Activated CD4-positive, CD25-positive, alpha-beta regulatory T cell (primary cell): ENCODE measurements around the gene CHCHD3.
"Not testable (repeated sequence)": the region's sequence is repeated elsewhere in the genome, so short reads cannot be mapped to it uniquely, and the experiment has no call there.

Experiments used
- DNase-seq, 4 experiments: peaks; one replicate each; lab custom pipeline; 2025; lab: John Stamatoyannopoulos, UW

CHCHD3 gene

GRCh38 chr7:133003052-133003910, 78.6 kb downstream of the CHCHD3 start:
- DNase-seq, result no peak

DNA sequence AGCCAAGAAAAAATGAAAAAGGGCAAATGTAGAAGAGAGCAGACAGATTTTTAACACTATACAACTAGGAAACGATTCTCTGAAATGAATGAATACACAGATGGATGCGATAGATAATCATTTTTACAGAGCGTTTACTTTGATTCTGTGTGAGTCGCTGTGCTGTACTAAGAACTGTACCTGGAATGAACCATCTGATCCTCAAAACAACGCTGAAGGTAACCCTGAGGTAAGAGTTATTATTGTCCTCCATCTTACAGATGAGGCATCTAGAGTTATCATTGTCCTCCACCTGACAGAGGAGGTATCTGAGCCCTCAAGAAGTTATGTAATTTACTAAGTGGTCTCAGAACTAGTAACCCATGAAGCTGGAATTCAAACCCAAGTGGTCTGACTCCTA, 80.2 kb downstream of the CHCHD3 start:
- DNase-seq, result no peak

DNA sequence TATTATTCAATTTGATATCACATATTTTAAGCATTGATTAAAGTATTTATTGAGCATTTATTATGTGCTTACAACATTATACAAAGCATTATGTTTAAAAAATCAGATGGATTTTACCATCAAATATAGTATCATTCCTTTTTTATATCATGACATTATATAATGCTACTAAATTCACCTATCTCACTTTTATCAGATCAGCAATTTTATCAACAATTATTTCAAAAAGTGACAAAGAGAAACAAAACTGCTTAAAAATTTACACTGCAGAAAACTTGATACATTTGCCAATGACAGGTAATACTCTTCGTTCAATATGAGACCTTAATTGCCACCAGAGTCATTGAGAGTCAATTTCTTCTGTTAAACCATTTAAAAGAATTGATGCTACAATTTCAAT, 82.0 kb downstream of the CHCHD3 start:
- no peak for DNase-seq

DNA sequence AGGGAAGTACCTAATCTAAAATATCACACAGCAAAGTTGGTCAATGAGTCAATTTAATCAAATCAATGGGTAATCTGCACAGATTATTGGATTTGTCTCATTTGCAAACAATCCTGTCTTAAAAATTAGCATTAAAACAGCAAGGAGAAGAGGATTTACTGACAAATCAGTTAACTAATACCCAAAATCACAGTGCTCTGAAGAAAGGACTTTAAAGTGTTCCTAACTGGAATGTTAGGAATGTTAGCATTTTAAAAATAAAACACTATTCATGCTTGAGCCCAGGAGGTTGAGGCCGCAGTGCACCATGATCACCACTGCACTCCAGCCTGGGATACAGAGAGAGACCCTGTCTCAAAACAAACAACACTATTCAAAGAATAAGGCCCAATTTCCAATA, 83.1 kb downstream of the CHCHD3 start:
- DNase-seq, result no peak

DNA sequence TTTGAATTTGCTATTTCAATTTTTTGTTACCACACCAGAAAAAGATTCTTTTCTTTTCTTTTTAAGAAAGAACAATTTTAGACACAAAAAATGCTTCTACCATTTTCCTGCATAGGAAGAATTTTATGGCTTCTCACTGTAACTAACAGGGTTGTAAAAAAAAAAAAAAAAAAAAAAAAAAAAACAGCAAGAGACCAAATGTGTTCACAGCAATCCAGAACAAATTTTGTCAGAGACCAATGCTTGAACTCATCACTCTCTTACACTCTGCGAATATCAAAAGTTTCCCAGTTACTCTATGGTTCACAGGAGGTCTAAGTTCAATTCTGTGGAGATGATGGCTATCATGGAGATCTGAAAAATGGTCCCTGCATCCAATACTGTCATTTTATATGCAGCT, 84.4 kb downstream of the CHCHD3 start:
- DNase-seq, result no peak

- DNase-seq, result no peak
Measured at GRCh38 chr7:132996581-132997242, 85.2 kb downstream of the CHCHD3 start.

- no peak for DNase-seq
Measured at GRCh38 chr7:132993377-132994013, 88.4 kb downstream of the CHCHD3 start.

DNA sequence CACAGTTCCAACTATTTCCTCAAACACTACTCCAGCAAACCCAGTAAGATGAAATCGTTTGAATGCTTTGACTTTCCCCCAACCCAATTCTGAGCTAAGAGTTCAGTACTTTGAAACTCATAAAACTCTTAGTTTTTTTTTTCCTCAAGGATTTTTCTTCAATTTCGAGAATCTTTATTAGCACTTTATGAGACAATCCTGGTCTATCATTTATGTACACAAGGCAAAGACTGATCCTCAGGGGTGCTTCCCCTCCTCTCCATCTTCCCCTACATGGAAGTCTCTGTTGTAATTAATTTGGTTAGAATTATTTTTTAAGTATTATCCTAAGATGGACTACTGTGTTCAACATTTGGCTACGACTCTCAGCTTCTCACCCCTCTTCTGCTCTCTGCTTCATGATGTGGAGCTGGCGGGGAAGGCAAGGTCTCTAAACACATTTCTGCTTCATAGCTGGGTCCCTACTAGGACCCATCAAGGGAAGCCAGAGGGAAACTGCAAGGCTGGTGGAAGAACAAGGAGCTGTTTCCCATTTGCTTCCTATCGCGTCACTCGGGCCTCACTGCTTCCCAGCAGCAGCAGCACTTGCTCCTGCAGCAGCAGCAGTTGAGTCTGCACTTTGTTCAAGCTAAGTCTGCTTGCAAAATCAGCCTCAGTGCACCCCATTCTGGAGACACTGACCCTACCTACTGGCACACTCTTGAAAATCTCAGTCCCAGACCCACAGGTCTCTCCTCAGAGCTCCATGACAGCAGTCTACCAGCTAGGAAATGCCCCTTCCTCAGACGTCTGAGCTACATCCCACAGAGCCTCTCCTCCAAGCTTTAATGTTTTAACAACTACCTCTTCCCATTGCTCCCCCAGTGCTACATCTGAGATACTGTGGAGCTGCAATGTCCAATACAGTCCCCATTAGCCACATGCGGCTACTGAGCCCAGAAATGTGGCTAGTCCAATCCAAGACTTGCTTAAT, 90.0 kb downstream of the CHCHD3 start:
- no peak for DNase-seq

DNA sequence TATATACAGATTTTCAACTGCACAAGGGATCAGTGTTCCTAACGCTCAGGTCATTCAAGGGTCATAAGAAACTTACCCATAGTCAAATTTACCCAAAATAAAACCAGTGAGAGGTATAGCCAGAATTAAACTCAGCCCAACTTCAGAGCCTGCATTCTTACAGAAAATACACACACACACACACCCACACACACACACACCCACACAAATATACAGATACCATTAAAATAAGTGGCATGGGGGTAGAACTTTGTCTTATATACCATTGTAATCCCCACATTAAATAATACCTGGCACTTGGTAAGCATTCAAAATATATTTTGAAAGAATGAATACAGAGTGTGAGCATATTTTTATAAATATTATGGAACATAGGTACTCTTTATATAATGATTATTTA, 93.8 kb downstream of the CHCHD3 start:
- DNase-seq, result no peak

DNA sequence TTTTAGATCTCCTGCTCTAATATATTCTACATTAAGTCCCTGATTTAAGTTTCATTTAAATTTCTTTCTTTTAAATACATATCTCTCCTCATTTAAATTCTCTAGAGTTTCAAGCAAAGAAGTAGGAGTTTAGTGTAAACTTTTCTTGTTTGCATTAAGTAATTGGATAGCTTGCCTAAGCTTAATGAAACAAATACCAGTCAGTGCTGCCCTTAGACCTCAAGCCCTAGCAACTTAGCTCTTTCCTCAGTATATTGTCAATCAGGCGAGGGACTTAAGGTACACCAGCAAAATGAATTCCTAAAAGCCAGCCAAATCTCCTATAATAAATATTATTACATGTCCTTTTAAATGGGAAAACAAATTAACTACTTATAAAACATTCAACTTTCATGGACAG, 101.5 kb downstream of the CHCHD3 start:
- DNase-seq, result no peak

GRCh38 chr7:132979524-132979923, 102.4 kb downstream of the CHCHD3 start:
- no peak for DNase-seq

DNA sequence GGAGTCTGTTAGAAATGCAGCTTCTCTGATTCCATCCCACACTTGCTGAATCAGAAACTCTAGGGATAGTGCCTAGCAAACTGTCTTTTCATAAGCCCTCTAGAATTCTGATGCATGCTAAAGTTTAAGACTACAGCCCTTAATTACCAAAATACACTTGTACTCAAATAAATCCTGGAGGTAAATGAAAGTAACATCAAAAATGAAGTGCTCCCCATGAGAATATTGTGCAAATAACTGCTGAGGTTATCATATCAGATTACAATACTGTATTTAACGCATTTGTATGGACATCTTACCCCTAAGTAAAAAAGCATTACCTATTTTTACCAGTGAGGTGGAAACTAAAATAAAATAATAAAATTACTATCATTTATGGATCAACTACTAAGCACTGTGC, 104.7 kb downstream of the CHCHD3 start:
- no peak for DNase-seq

DNA sequence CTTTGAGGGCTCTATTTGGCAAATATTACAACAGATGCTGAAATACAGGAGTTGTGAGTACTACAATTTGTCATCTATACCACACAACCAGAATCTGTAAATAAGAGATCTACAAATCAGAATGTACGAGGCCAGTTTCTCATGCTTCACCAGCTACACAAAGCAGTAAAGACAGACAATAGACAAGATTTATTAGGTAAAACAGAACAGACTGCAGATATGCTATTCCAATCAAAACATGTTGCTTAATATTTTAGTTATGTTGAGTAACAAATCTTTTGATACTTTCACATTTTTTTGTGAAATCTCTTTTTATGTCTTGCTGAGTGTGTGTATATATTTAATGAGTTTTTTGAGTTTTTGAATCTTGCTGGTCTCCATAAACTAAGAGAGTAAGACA, 109.1 kb downstream of the CHCHD3 start:
- DNase-seq, result no peak

DNA sequence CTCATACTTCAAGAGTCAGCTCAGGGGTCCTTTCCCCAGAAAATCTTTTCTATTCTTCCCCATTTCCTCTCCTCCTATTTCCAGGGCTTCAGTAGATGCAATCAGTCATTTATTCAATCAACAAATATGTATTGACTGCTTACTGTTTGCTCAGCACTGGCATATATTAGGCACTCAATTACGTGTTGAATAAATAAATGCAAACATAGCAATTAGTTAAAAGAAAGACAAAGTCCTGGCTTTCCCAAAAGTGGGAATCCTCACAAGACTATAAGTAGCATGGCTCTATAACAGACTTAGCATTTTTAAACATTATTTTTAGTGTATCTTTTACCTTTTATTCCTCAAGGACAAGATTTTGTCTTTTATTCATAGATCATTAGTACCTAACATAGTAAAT, 111.6 kb downstream of the CHCHD3 start:
- DNase-seq, result no peak

- no peak for DNase-seq
Measured at GRCh38 chr7:132969520-132969919, 112.4 kb downstream of the CHCHD3 start.

- not testable (repeated sequence) for DNase-seq
Measured at GRCh38 chr7:132967470-132967848, 114.4 kb downstream of the CHCHD3 start.

- no peak for DNase-seq
Measured at GRCh38 chr7:132966754-132967469, 115.0 kb downstream of the CHCHD3 start.

- DNase-seq, result no peak
Measured at GRCh38 chr7:132965951-132966350, 115.9 kb downstream of the CHCHD3 start.

GRCh38 chr7:132964876-132965275, 117.0 kb downstream of the CHCHD3 start:
- DNase-seq, result no peak

DNA sequence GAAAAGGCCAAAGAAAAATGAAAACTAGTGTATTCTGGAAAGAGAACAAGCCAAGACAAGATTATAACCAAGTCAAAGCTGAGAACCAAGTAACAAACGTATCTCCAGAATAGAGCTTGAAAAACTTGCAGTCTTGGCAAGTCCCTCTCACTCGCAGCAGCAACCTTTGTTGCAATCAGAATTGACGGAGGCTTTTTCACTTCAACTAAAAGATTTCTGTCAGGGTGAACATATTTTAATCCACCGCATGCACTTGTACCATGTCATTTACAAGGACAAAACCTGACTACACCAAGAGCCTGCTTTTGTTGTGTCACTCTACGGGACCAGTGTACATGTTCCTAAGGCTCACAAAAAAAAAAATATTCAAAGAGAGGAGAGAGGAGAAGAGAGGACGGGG, 122.0 kb downstream of the CHCHD3 start:
- no peak for DNase-seq

DNA sequence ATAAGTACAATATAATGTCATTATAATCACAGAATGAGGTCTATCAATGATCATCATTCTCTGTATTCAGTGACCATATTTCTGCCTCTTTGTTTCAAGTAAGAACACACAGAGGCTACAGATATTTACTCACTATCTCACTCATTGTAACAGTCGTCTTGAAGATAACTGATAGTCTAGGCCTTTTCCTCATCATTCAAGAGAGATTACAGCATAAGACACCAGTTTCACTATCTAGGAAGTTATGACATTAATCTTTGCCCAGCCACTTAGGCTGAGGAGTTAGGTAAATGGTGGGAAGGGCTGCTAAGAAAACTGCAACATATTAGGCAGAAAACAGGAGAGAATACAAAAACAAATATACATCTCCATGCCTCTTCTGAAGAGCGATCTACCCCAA, 125.3 kb downstream of the CHCHD3 start:
- DNase-seq, result no peak
